ENCODE measurements around the gene TBCD. TPM values are rescaled to one million over a fixed set of nuclear protein-coding genes. Genes with fewer than 3 reads are reported as not detected.

TBCD gene
- total RNA-seq, 2 donors from 2014 or later, result 55.0 to 55.5 TPM

DNA sequence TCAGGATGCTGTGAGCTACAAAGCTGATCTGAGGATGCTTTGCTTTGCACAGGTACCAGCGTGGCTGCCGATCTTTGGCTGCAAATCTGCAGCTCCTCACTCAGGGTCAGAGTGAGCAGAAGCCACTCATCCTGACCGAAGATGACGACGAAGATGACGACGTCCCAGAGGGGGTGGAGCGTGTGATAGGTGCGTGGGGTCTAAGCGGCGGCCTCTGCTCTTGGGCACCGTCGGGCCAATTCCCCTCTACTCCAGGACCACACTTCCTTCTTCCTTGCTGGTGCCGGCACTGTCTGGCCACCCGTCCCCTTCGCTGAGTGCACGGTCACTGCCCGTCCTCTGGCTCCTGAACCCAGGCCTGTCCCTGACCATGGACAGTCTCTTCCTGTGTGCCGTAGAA lies 54.0 kb downstream of the TBCD start:
- Histone ChIP-seq H3K4me3 (no peak overlapping the region), H3K27ac (no peak overlapping the region), H3K27me3 (replicated peaks; ENCODE audit: insufficient read depth) (no peaks in the 10 kb centered on the region), H3K9me3 (no peaks in the 10 kb centered on the region), H3K4me1 (ENCODE audit: control insufficient read depth in 1 of 2, low read depth in 2 of 2) (peaks cover 6 to 9% of the 10 kb centered on the region in 2 donors), H3K36me3 (peaks cover 4% of the 10 kb centered on the region)
- ATAC-seq (ENCODE audit: insufficient number of reproducible peaks, low FRiP score, low read depth) (no peak), DNase-seq (ENCODE audit: low spot score) (no peak)
- TF ChIP-seq, protein P1, sequence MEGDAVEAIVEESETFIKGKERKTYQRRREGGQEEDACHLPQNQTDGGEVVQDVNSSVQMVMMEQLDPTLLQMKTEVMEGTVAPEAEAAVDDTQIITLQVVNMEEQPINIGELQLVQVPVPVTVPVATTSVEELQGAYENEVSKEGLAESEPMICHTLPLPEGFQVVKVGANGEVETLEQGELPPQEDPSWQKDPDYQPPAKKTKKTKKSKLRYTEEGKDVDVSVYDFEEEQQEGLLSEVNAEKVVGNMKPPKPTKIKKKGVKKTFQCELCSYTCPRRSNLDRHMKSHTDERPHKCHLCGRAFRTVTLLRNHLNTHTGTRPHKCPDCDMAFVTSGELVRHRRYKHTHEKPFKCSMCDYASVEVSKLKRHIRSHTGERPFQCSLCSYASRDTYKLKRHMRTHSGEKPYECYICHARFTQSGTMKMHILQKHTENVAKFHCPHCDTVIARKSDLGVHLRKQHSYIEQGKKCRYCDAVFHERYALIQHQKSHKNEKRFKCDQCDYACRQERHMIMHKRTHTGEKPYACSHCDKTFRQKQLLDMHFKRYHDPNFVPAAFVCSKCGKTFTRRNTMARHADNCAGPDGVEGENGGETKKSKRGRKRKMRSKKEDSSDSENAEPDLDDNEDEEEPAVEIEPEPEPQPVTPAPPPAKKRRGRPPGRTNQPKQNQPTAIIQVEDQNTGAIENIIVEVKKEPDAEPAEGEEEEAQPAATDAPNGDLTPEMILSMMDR (IDR thresholded peaks at IDR 0.05), result no peak

GRCh38 chr17:82806645-82807044 lies 54.8 kb downstream of the TBCD start:
- peaks cover 6 to 9% of the 10 kb centered on the region in 2 donors for H3K4me1 ChIP-seq (ENCODE audit: control insufficient read depth in 1 of 2, low read depth in 2 of 2)
- no peaks in the 10 kb centered on the region for H3K27me3 ChIP-seq (replicated peaks; ENCODE audit: insufficient read depth)
- H3K4me3 ChIP-seq, result no peak overlapping the region
- no peak overlapping the region for H3K27ac ChIP-seq
- H3K9me3 ChIP-seq, result no peaks in the 10 kb centered on the region
- peaks cover 10% of the 10 kb centered on the region for H3K36me3 ChIP-seq
- no peak for ATAC-seq (ENCODE audit: insufficient number of reproducible peaks, low FRiP score, low read depth)
- TF ChIP-seq, protein P1 (IDR thresholded peaks at IDR 0.05), result no peak
- no peak for DNase-seq (ENCODE audit: low spot score)

DNA sequence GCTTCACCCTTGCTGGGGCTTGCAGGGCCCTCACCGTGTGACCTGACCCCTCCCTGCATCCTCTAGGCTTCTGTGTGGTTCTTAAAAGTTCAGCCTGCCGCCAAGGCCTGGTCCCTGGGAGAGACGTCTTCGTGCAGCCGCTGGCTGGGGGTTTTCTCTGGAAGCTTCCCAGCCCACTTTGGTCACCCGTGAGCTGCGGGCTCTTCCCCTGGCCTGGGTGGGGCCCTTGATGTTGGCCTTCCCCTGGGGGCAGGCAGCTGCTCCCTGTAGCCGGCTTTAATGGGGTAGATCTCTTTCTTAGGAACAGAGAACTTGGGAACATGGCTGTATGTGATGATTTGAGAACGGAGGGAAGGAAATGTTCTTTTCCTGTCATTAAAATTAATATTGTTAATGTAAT lies 55.2 kb downstream of the TBCD start:
- DNase-seq (ENCODE audit: low spot score) (no peak), ATAC-seq (ENCODE audit: insufficient number of reproducible peaks, low FRiP score, low read depth) (no peak)
- no peaks in the 10 kb centered on the region for H3K27me3 ChIP-seq (replicated peaks; ENCODE audit: insufficient read depth)
- no peak overlapping the region for H3K4me3 ChIP-seq
- H3K4me1 ChIP-seq (ENCODE audit: control insufficient read depth in 1 of 2, low read depth in 2 of 2), result peaks cover 6 to 9% of the 10 kb centered on the region in 2 donors
- H3K27ac ChIP-seq, result no peak overlapping the region
- H3K9me3 ChIP-seq, result no peaks in the 10 kb centered on the region
- TF ChIP-seq, protein P1 (IDR thresholded peaks at IDR 0.05), result no peak
- peaks cover 14% of the 10 kb centered on the region for H3K36me3 ChIP-seq

GRCh38 chr17:82807562-82807961 lies 55.7 kb downstream of the TBCD start:
- peaks cover 14% of the 10 kb centered on the region for H3K36me3 ChIP-seq
- ATAC-seq (ENCODE audit: insufficient number of reproducible peaks, low FRiP score, low read depth) (no peak), DNase-seq (ENCODE audit: low spot score) (no peak)
- no peaks in the 10 kb centered on the region for H3K9me3 ChIP-seq
- no peak overlapping the region for H3K27ac ChIP-seq
- H3K27me3 ChIP-seq (replicated peaks; ENCODE audit: insufficient read depth), result no peaks in the 10 kb centered on the region
- H3K4me1 ChIP-seq (ENCODE audit: control insufficient read depth in 1 of 2, low read depth in 2 of 2), result peaks cover 6 to 9% of the 10 kb centered on the region in 2 donors
- TF ChIP-seq, protein P1 (IDR thresholded peaks at IDR 0.05), result no peak
- no peak overlapping the region for H3K4me3 ChIP-seq

DNA sequence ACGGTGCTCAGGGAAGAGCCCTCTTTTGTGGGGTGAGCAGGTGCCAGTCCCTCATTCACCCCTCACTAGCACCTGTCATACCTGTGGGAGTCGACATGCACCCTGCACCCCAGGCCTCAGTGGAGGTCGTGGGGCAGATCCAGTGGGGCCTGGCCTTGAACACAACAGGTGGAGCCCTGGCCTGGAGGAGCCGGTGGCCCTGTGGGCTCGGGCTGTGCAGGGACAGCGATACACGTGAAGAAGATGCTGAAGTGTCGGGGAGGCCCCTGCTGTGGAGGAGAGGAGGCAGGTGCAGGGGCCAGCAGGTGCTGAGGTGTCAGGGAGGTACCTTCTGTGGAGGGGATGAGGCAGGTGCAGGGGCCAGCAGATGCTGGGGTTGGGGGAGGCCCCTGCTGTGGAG lies 56.1 kb downstream of the TBCD start:
- ATAC-seq (ENCODE audit: insufficient number of reproducible peaks, low FRiP score, low read depth) (no peak), DNase-seq (ENCODE audit: low spot score) (no peak)
- Histone ChIP-seq H3K36me3 (peaks cover 14% of the 10 kb centered on the region), H3K9me3 (no peaks in the 10 kb centered on the region), H3K27ac (no peak overlapping the region), H3K27me3 (replicated peaks; ENCODE audit: insufficient read depth) (no peaks in the 10 kb centered on the region), H3K4me1 (ENCODE audit: control insufficient read depth in 1 of 2, low read depth in 2 of 2) (peaks cover 6 to 9% of the 10 kb centered on the region in 2 donors), H3K4me3 (no peak overlapping the region)
- TF ChIP-seq, protein P1 (IDR thresholded peaks at IDR 0.05), result no peak
